CD14-positive monocyte (primary cell): ENCODE measurements around the gene AHCYL1. TPM values are rescaled to one million over a fixed set of nuclear protein-coding genes. Genes with fewer than 3 reads are reported as not detected.

Experiments
- DNase-seq, 3 donors: peaks; one replicate each; pipeline ENCODE4 v3.0.0-alpha.2; 2011 to 2022
- H2AFZ ChIP-seq: 2 replicates; pipeline ENCODE4 v1.6.0; 2012; ENCODE audit warnings: mild to moderate bottlenecking, low read depth, low read length, inconsistent platforms; ENCODE audit not compliant: insufficient read depth, poor library complexity, severe bottlenecking
- H3K27ac ChIP-seq, 2 donors: 1 replicate in 1 of 2; 2 replicates in 1 of 2; pipeline ENCODE4 v1.5.1; 2012 to 2013; ENCODE audit warnings: low read length in 2 of 2, control low read depth in 1 of 2, inconsistent platforms in 1 of 2, low read depth in 1 of 2, mild to moderate bottlenecking in 1 of 2
- H3K27me3 ChIP-seq, 2 donors: one replicate each; pipeline versions ENCODE4 v1.6.0 to v1.6.1; 2011 to 2013; ENCODE audit warnings: low read length in 2 of 2; ENCODE audit not compliant: control insufficient read depth in 2 of 2, insufficient read depth in 2 of 2
- H3K36me3 ChIP-seq, 2 donors: replicated peaks in 1 of 2; 1 replicate in 1 of 2; 2 replicates in 1 of 2; pipeline versions ENCODE4 v1.5.1 to v1.6.1; 2012 to 2013; ENCODE audit warnings: low read length in 2 of 2, control low read depth in 1 of 2, inconsistent platforms in 1 of 2, mild to moderate bottlenecking in 1 of 2; ENCODE audit not compliant: insufficient read depth in 2 of 2, control insufficient read depth in 1 of 2
- H3K4me1 ChIP-seq, 2 donors: 1 replicate in 1 of 2; 2 replicates in 1 of 2; pipeline versions ENCODE4 v1.5.1 to v1.6.1; 2012 to 2013; ENCODE audit warnings: low read length in 2 of 2, control low read depth in 1 of 2, inconsistent platforms in 1 of 2, mild to moderate bottlenecking in 1 of 2, moderate library complexity in 1 of 2; ENCODE audit not compliant: insufficient read depth in 2 of 2, control insufficient read depth in 1 of 2
- H3K4me2 ChIP-seq: replicated peaks from 2 replicates; pipeline ENCODE3; 2012; ENCODE audit warnings: low read length, moderate library complexity, mild to moderate bottlenecking; ENCODE audit not compliant: poor library complexity, severe bottlenecking; ENCODE audit errors: extremely low read depth
- H3K4me3 ChIP-seq, 3 experiments: fragments of 200-600 bp in 1 of 3; sonication (generic) in 1 of 3; replicated peaks in 1 of 3; 1 replicate in 2 of 3; 2 replicates in 1 of 3; pipeline ENCODE4 v1.5.1; 2011 to 2013; ENCODE audit warnings: low read length in 3 of 3, mild to moderate bottlenecking in 3 of 3, control low read depth in 2 of 3, low read depth in 2 of 3, inconsistent platforms in 1 of 3, moderate library complexity in 1 of 3
- H3K79me2 ChIP-seq: 2 replicates; pipeline ENCODE4 v1.6.0; 2012; ENCODE audit warnings: mild to moderate bottlenecking, control low read depth, inconsistent platforms, low read length, moderate library complexity; ENCODE audit not compliant: insufficient read depth
- H3K9ac ChIP-seq: 2 replicates; pipeline ENCODE4 v1.6.0; 2017; ENCODE audit warnings: low read length, mild to moderate bottlenecking; ENCODE audit not compliant: insufficient read depth, poor library complexity, severe bottlenecking
- H3K9me3 ChIP-seq, 2 donors: replicated peaks in 1 of 2; 1 replicate in 1 of 2; 2 replicates in 1 of 2; pipeline versions ENCODE4 v1.5.1 to v1.6.1; 2012 to 2013; ENCODE audit warnings: low read length in 2 of 2, control low read depth in 1 of 2; ENCODE audit not compliant: control insufficient read depth in 1 of 2, insufficient read depth in 1 of 2
- H4K20me1 ChIP-seq: 2 replicates; pipeline ENCODE4 v1.6.0; 2012; ENCODE audit warnings: mild to moderate bottlenecking, low read length, control low read depth, moderate library complexity; ENCODE audit not compliant: insufficient read depth
- H3K27ac Mint-ChIP-seq, 7 donors: one replicate each; pipeline ENCODE4 v1.8.0; 2020; ENCODE audit warnings: mild to moderate bottlenecking in 7 of 7, mixed read lengths in 7 of 7, moderate library complexity in 6 of 7, inconsistent platforms in 2 of 7
- H3K27me3 Mint-ChIP-seq, 3 donors: one replicate each; pipeline ENCODE4 v1.8.0; 2021 to 2022; ENCODE audit warnings: low read depth in 3 of 3, mild to moderate bottlenecking in 3 of 3, mixed read lengths in 3 of 3, moderate library complexity in 3 of 3, inconsistent platforms in 1 of 3
- H3K36me3 Mint-ChIP-seq, 2 donors: one replicate each; pipeline ENCODE4 v1.8.0; 2020; ENCODE audit warnings: mixed read lengths in 2 of 2, inconsistent platforms in 1 of 2, mild to moderate bottlenecking in 1 of 2
- H3K4me1 Mint-ChIP-seq: one replicate; pipeline ENCODE4 v1.8.0; 2020; ENCODE audit warnings: mild to moderate bottlenecking, mixed read lengths
- H3K4me3 Mint-ChIP-seq, 2 donors: one replicate each; pipeline ENCODE4 v1.8.0; 2020; ENCODE audit warnings: mild to moderate bottlenecking in 2 of 2, mixed read lengths in 2 of 2, moderate library complexity in 1 of 2
- H3K9me3 Mint-ChIP-seq, 7 donors: one replicate each; pipeline ENCODE4 v1.8.0; 2020 to 2022; ENCODE audit warnings: mixed read lengths in 7 of 7, mild to moderate bottlenecking in 6 of 7, moderate library complexity in 6 of 7, inconsistent platforms in 2 of 7
- WGBS: methylation state at CpG from one replicate; pipeline ENCODE4 v1.1.5; 2013; ENCODE audit warnings: missing lambda C conversion rate; ENCODE audit not compliant: insufficient coverage; 5-methylcytosine and 5-hydroxymethylcytosine counted together
- intact Hi-C, 2 donors: fragments of 100-400 bp; cut with micrococcal nuclease; formaldehyde crosslinking; loops; one replicate each; pipeline versions ENCODE4 v1.15.0 to v1.15.1; 2023
- polyA plus RNA-seq, 3 donors: library from polyadenylated mRNA; depleted of rRNA in 1 of 3; unstranded in 2 of 3; stranded (reverse) in 1 of 3; fragments of 300-500 nt in 2 of 3; fragments of >200 nt in 1 of 3; fragmentation: Illumina TruSeq in 2 of 3; gene quantifications; 1 replicate in 2 of 3; 2 replicates in 1 of 3; pipeline ENCODE4 v1.2.3, GENCODE V29; 2012 to 2021
- TF ChIP-seq, protein P1 (sequence below): fragments of 200-600 bp; IDR thresholded peaks from one replicate; pipeline ENCODE4 v1.8.0; 2022; ENCODE audit warnings: antibody characterized with exemption, mild to moderate bottlenecking

The AHCYL1 gene
- polyA plus RNA-seq, 3 donors = 39.1 to 63.9 (median 48.8) TPM

DNA sequence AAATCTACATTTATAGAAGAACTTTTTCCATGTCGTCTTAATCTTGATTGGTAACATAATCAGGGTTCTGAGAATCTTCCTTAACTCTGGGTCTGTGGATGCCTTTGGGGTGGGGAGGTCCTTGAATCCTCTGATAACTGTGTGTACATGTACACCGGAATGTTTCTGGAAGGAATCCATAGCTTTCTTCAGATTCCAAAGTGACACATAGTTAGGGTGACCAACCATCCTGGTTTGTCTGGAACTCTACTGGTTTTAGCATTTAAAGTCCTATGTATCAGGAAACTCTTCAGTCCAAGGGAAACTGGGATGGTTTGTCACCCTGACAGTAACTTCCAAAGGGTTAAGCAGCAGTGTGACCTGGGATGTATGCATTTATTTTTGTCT, 66.7 kb downstream of the AHCYL1 start:
- H2AFZ ChIP-seq = no peak overlapping the region
- H3K9ac ChIP-seq = no peak overlapping the region
- peaks cover 18% of the 10 kb centered on the region for H4K20me1 ChIP-seq
- H3K4me1 Mint-ChIP-seq = no peaks in the 10 kb centered on the region
- no peaks in the 10 kb centered on the region for H3K9me3 ChIP-seq
- TF ChIP-seq, protein P1, sequence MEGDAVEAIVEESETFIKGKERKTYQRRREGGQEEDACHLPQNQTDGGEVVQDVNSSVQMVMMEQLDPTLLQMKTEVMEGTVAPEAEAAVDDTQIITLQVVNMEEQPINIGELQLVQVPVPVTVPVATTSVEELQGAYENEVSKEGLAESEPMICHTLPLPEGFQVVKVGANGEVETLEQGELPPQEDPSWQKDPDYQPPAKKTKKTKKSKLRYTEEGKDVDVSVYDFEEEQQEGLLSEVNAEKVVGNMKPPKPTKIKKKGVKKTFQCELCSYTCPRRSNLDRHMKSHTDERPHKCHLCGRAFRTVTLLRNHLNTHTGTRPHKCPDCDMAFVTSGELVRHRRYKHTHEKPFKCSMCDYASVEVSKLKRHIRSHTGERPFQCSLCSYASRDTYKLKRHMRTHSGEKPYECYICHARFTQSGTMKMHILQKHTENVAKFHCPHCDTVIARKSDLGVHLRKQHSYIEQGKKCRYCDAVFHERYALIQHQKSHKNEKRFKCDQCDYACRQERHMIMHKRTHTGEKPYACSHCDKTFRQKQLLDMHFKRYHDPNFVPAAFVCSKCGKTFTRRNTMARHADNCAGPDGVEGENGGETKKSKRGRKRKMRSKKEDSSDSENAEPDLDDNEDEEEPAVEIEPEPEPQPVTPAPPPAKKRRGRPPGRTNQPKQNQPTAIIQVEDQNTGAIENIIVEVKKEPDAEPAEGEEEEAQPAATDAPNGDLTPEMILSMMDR = no peak
- no peaks in the 10 kb centered on the region for H3K27me3 ChIP-seq
- H3K4me2 ChIP-seq = no peak overlapping the region
- no peak overlapping the region for H3K27ac ChIP-seq
- H3K27me3 Mint-ChIP-seq = no peaks in the 10 kb centered on the region
- no peak overlapping the region for H3K27ac Mint-ChIP-seq
- H3K9me3 Mint-ChIP-seq = no peaks in the 10 kb centered on the region
- peaks cover 97 to 100% of the 10 kb centered on the region in 2 donors for H3K36me3 Mint-ChIP-seq
- no peak overlapping the region for H3K4me3 Mint-ChIP-seq
- peaks cover 99 to 100% of the 10 kb centered on the region in 2 donors for H3K36me3 ChIP-seq
- DNase-seq = no peak
- intact Hi-C loops = no loop called here
- no peak overlapping the region for H3K4me3 ChIP-seq
- WGBS = no CpG with 5 or more reads among the region's 2 CpGs
- H3K4me1 ChIP-seq = no peaks in the 10 kb centered on the region
- no peaks in the 10 kb centered on the region for H3K79me2 ChIP-seq

DNA sequence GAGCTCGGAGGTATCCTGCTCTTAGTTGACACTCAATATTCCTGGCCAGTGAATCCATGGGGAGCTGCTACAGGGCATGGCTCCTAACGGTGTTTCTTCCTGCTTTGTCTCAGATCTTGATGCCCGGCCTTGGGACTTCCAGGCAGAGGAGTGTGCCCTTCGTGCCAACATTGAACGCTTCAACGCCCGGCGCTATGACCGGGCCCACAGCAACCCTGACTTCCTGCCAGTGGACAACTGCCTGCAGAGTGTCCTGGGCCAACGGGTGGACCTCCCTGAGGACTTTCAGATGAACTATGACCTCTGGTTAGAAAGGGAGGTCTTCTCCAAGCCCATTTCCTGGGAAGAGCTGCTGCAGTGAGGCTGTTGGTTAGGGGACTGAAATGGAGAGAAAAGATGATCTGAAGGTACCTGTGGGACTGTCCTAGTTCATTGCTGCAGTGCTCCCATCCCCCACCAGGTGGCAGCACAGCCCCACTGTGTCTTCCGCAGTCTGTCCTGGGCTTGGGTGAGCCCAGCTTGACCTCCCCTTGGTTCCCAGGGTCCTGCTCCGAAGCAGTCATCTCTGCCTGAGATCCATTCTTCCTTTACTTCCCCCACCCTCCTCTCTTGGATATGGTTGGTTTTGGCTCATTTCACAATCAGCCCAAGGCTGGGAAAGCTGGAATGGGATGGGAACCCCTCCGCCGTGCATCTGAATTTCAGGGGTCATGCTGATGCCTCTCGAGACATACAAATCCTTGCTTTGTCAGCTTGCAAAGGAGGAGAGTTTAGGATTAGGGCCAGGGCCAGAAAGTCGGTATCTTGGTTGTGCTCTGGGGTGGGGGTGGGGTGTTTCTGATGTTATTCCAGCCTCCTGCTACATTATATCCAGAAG, 69.2 kb downstream of the AHCYL1 start:
- Histone ChIP-seq H4K20me1 (peaks cover 26% of the 10 kb centered on the region), H2AFZ (no peak overlapping the region), H3K27me3 (no peaks in the 10 kb centered on the region), H3K4me2 (no peak overlapping the region), H3K4me3 (no peak overlapping the region), H3K27ac (no peak overlapping the region), H3K9ac (no peak overlapping the region), H3K9me3 (no peaks in the 10 kb centered on the region), H3K36me3 (peaks cover 87 to 100% of the 10 kb centered on the region in 2 donors), H3K4me1 (peaks cover 10 to 11% of the 10 kb centered on the region in 2 donors), H3K79me2 (no peaks in the 10 kb centered on the region)
- TF ChIP-seq, protein P1 = peak; percentile 98
- no peak overlapping the region for H3K4me3 Mint-ChIP-seq
- intact Hi-C loops = loop anchor here in 1 of 2 donors (1.0 kb wide), 1 partner anchor 53 kb away; no protein-coding TSS in a partner anchor
- WGBS = 93% methylated on average over 12 of the region's 16 CpGs
- peaks cover 10% of the 10 kb centered on the region for H3K4me1 Mint-ChIP-seq
- no peak overlapping the region for H3K27ac Mint-ChIP-seq
- H3K27me3 Mint-ChIP-seq = no peaks in the 10 kb centered on the region
- H3K36me3 Mint-ChIP-seq = peaks cover 95 to 97% of the 10 kb centered on the region in 2 donors
- H3K9me3 Mint-ChIP-seq = no peaks in the 10 kb centered on the region
- DNase-seq = peak; percentile 37 to 55 (median 43)
